ENCODE results near the gene RAPGEF4.
A peak's percentile ranks its signal among the peaks of the same experiment; 100 is the strongest.

RAPGEF4 gene

GRCh38 chr2:172826522-172826921 lies 90.9 kb downstream of the RAPGEF4 start:
- no peak for DNase-seq (ENCODE audit: low spot score)

- DNase-seq (ENCODE audit: low spot score): peak; percentile 8
These were observed 93.6 kb downstream of the RAPGEF4 start for GRCh38 chr2:172829229-172829628.

GRCh38 chr2:172830482-172830881 lies 94.8 kb downstream of the RAPGEF4 start:
- DNase-seq (ENCODE audit: low spot score): no peak

- no peak for DNase-seq (ENCODE audit: low spot score)
These were observed 98.3 kb downstream of the RAPGEF4 start for GRCh38 chr2:172833898-172834297.

GRCh38 chr2:172834881-172835280 lies 99.2 kb downstream of the RAPGEF4 start:
- DNase-seq (ENCODE audit: low spot score): no peak

GRCh38 chr2:172836347-172836821 lies 100.7 kb downstream of the RAPGEF4 start:
- DNase-seq (ENCODE audit: low spot score): peak; percentile 90

- DNase-seq (ENCODE audit: low spot score): no peak
These were observed 101.2 kb downstream of the RAPGEF4 start for GRCh38 chr2:172836827-172837226.

- DNase-seq (ENCODE audit: low spot score): no peak
These were observed 103.8 kb downstream of the RAPGEF4 start for GRCh38 chr2:172839446-172839845.

- DNase-seq (ENCODE audit: low spot score): no peak
These were observed 107.0 kb downstream of the RAPGEF4 start for GRCh38 chr2:172842511-172843265.

- no peak for DNase-seq (ENCODE audit: low spot score)
These were observed 107.6 kb downstream of the RAPGEF4 start for GRCh38 chr2:172843266-172843582.

GRCh38 chr2:172843902-172844715 lies 108.5 kb downstream of the RAPGEF4 start:
- DNase-seq (ENCODE audit: low spot score): no peak

GRCh38 chr2:172845028-172845630 lies 109.5 kb downstream of the RAPGEF4 start:
- no peak for DNase-seq (ENCODE audit: low spot score)

- DNase-seq (ENCODE audit: low spot score): no peak
These were observed 110.9 kb downstream of the RAPGEF4 start for GRCh38 chr2:172846551-172846950.

- no peak for DNase-seq (ENCODE audit: low spot score)
These were observed 111.5 kb downstream of the RAPGEF4 start for GRCh38 chr2:172847188-172847587.

- DNase-seq (ENCODE audit: low spot score): no peak
These were observed 112.9 kb downstream of the RAPGEF4 start for GRCh38 chr2:172848519-172848918.

GRCh38 chr2:172849519-172850217 lies 114.0 kb downstream of the RAPGEF4 start:
- DNase-seq (ENCODE audit: low spot score): no peak

- DNase-seq (ENCODE audit: low spot score): no peak
These were observed 119.9 kb downstream of the RAPGEF4 start for GRCh38 chr2:172855588-172855987.

GRCh38 chr2:172856606-172857005 lies 121.0 kb downstream of the RAPGEF4 start:
- no peak for DNase-seq (ENCODE audit: low spot score)

- no peak for DNase-seq (ENCODE audit: low spot score)
These were observed 122.8 kb downstream of the RAPGEF4 start for GRCh38 chr2:172858473-172858745.

- no peak for DNase-seq (ENCODE audit: low spot score)
These were observed 124.1 kb downstream of the RAPGEF4 start for GRCh38 chr2:172859581-172860335.

GRCh38 chr2:172860336-172860707 lies 124.7 kb downstream of the RAPGEF4 start:
- no peak for DNase-seq (ENCODE audit: low spot score)

GRCh38 chr2:172861098-172861497 lies 125.5 kb downstream of the RAPGEF4 start:
- DNase-seq (ENCODE audit: low spot score): no peak

Data from RKO (cell line).